Fibroblast of lung (primary cell): Measurements from ENCODE around the gene CHD5. TPM values are rescaled to one million over a fixed set of nuclear protein-coding genes. Genes with fewer than 3 reads are reported as not detected.

Experiments used
- DNase-seq, 2 donors: peaks; one replicate each; pipeline versions ENCODE4 v3.0.0 to v3.0.0-alpha.2; 2010; ENCODE audit warnings: low read depth in 2 of 2
- H2AFZ ChIP-seq: 2 replicates; pipeline ENCODE4 v1.5.1; 2012; ENCODE audit warnings: low read length, control low read depth, inconsistent platforms
- H3K27ac ChIP-seq: 2 replicates; pipeline ENCODE4 v1.5.1; 2011; ENCODE audit warnings: low read length, control low read depth; ENCODE audit not compliant: insufficient read depth
- H3K27me3 ChIP-seq: 2 replicates; pipeline ENCODE4 v1.5.1; 2011; ENCODE audit warnings: mild to moderate bottlenecking, low read length; ENCODE audit not compliant: control insufficient read depth, insufficient read depth
- H3K36me3 ChIP-seq: 2 replicates; pipeline ENCODE4 v1.5.1; 2011; ENCODE audit warnings: low read length; ENCODE audit not compliant: control insufficient read depth, insufficient read depth
- H3K4me1 ChIP-seq: 2 replicates; pipeline ENCODE4 v1.5.1; 2011; ENCODE audit warnings: low read length; ENCODE audit not compliant: control insufficient read depth, insufficient read depth; ENCODE audit errors: extremely low read depth
- H3K4me2 ChIP-seq: 2 replicates; pipeline ENCODE4 v1.5.1; 2011; ENCODE audit warnings: low read length, control low read depth; ENCODE audit not compliant: insufficient read depth; ENCODE audit errors: extremely low read depth
- H3K4me3 ChIP-seq, 4 experiments: fragments of 200-600 bp in 1 of 4; sonication (generic) in 1 of 4; replicated peaks in 1 of 4; 2 replicates each; pipeline ENCODE4 v1.5.1; 2011 to 2016; ENCODE audit warnings: low read length in 4 of 4, low read depth in 3 of 4, mild to moderate bottlenecking in 3 of 4, control low read depth in 2 of 4, inconsistent platforms in 1 of 4, mixed read lengths in 1 of 4; ENCODE audit not compliant: insufficient read depth in 1 of 4; ENCODE audit errors: control extremely low read depth in 1 of 4
- H3K79me2 ChIP-seq: 2 replicates; pipeline ENCODE4 v1.5.1; 2012; ENCODE audit warnings: mild to moderate bottlenecking, low read length, inconsistent platforms; ENCODE audit not compliant: control insufficient read depth, insufficient read depth
- H3K9ac ChIP-seq: 2 replicates; pipeline ENCODE4 v1.5.1; 2011; ENCODE audit warnings: mild to moderate bottlenecking, low read length, control low read depth; ENCODE audit not compliant: insufficient read depth
- H3K9me3 ChIP-seq: 2 replicates; pipeline ENCODE4 v1.5.1; 2012; ENCODE audit warnings: low read depth, low read length; ENCODE audit not compliant: control insufficient read depth, insufficient read depth
- H4K20me1 ChIP-seq: 2 replicates; pipeline ENCODE4 v1.5.1; 2011; ENCODE audit warnings: low read length; ENCODE audit not compliant: control insufficient read depth, insufficient read depth; ENCODE audit errors: extremely low read depth
- CTCF ChIP-seq, 2 donors: IDR thresholded peaks in 1 of 2; conservative IDR thresholded peaks in 1 of 2; 1 replicate in 1 of 2; 2 replicates in 1 of 2; pipeline ENCODE4 v1.5.1; 2011 to 2012; ENCODE audit warnings: low read length in 2 of 2, control low read depth in 1 of 2, inconsistent platforms in 1 of 2, low read depth in 1 of 2, mild to moderate bottlenecking in 1 of 2
- EZH2 ChIP-seq: IDR thresholded peaks from 2 replicates; pipeline ENCODE4 v1.5.1; 2012; ENCODE audit warnings: low read length, control low read depth, mild to moderate bottlenecking; ENCODE audit errors: missing control alignments
- polyA plus RNA-seq, 2 donors: library from polyadenylated mRNA; depleted of rRNA in 1 of 2; stranded (reverse) in 1 of 2; unstranded in 1 of 2; fragments of >200 nt; gene quantifications; 2 replicates each; pipeline ENCODE4 v1.2.1, GENCODE V29; 2011 to 2012; ENCODE audit warnings: missing spikeins in 1 of 2
- total RNA-seq: library from RNA; depleted of rRNA; stranded (reverse); fragments of >200 nt; gene quantifications from 2 replicates; pipeline ENCODE4 v1.2.1, GENCODE V29; 2014

The CHD5 gene
- total and polyA plus RNA-seq, 2 donors (not counting 1 experiment from before 2014, with no cell fraction given) = under 0.01 to 0.01 TPM

DNA sequence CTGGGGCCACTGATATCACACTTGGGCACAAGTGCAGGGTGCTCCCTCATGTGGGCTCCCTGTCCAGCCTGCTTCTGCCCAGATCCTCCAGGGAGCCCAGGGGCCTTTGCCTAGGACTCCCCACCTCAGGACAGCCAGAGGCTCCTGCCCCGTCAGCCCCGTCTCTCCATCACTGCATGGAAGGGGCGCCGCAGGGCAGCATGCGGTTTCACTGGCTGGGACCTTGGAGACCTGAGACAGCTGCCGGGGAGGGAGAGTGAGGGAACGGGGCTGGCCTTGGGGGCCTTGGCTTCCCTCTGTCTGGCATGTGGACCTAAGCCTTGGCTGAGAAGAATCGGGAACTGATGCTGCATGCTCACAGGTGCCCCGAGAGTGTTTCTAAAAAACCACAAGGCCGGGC is 87.9 kb downstream of the CHD5 start:
- no peak overlapping the region for H3K27ac ChIP-seq
- no peaks in the 10 kb centered on the region for H3K4me1 ChIP-seq
- no peak overlapping the region for H2AFZ ChIP-seq
- H3K79me2 ChIP-seq = no peaks in the 10 kb centered on the region
- H3K27me3 ChIP-seq = no peaks in the 10 kb centered on the region
- TF ChIP-seq CTCF (conservative IDR thresholded peaks at IDR 0.05 in 1 of 2, IDR thresholded peaks at IDR 0.05 in 1 of 2; ENCODE audit: low read depth in 1 of 2, low read length in 2 of 2) = no peak
- no peak for TF ChIP-seq EZH2
- DNase-seq = no peak
- no peak overlapping the region for H3K4me2 ChIP-seq
- H3K9me3 ChIP-seq = no peaks in the 10 kb centered on the region
- no peak overlapping the region for H3K9ac ChIP-seq
- no peaks in the 10 kb centered on the region for H4K20me1 ChIP-seq
- no peak overlapping the region for H3K4me3 ChIP-seq
- H3K36me3 ChIP-seq = no peaks in the 10 kb centered on the region

- H3K4me3 ChIP-seq = no peak overlapping the region
- no peak overlapping the region for H3K9ac ChIP-seq
- no peak overlapping the region for H3K27ac ChIP-seq
- H3K27me3 ChIP-seq = no peaks in the 10 kb centered on the region
- TF ChIP-seq CTCF (conservative IDR thresholded peaks at IDR 0.05 in 1 of 2, IDR thresholded peaks at IDR 0.05 in 1 of 2; ENCODE audit: low read depth in 1 of 2, low read length in 2 of 2) = no peak
- no peak for TF ChIP-seq EZH2
- DNase-seq = no peak
- H4K20me1 ChIP-seq = no peaks in the 10 kb centered on the region
- H3K4me2 ChIP-seq = no peak overlapping the region
- H3K79me2 ChIP-seq = no peaks in the 10 kb centered on the region
- H3K36me3 ChIP-seq = no peaks in the 10 kb centered on the region
- H3K9me3 ChIP-seq = no peaks in the 10 kb centered on the region
- H3K4me1 ChIP-seq = no peaks in the 10 kb centered on the region
- H2AFZ ChIP-seq = no peak overlapping the region
These were observed 88.4 kb downstream of the CHD5 start for GRCh38 chr1:6091823-6092109.

DNA sequence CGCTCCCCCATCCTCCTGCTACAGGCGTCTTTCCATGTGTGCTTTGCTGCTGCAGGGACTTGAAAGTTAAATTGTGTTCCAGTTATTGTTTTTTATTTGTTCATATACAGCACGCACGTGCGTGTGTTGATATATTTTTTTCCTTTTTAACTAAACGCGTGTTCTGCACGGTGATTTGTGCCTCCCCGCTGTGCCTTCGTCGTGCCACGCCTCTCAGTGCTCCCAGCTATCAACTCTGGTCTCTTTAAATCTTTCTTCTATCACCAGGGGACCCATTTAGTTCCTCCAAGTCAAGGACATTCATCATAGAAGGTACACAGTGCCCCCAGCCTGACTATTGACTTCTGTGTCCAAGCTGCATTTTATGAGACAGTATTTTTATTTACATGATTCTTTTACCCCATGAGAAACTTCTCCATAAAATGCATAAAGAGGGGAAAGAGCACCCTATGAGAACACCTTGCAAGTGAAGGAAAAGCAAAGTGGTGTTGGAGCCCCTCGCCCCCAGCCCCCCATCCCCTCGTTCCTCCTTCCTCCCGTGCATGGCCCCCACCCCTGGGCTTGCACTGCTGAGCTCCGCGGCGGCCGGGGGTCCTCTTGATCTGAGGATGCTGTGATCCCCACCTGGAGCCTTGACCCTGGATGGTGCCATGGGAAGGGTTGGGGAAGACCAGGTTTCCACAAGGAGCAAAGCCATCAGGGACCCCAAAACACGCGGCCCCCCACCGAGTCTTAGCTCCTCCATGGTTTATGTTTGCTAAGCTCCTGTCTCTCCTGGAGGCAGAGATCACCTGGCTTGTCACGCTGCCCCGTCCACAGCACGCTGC is 88.9 kb downstream of the CHD5 start:
- Histone ChIP-seq H3K9ac (no peak overlapping the region), H4K20me1 (no peaks in the 10 kb centered on the region)

More for the DNA sequence above, 88.9 kb downstream of the CHD5 start:
- Histone ChIP-seq H3K79me2 (no peaks in the 10 kb centered on the region), H3K36me3 (no peaks in the 10 kb centered on the region), H2AFZ (no peak overlapping the region), H3K9me3 (no peaks in the 10 kb centered on the region), H3K4me3 (no peak overlapping the region), H3K4me1 (no peaks in the 10 kb centered on the region), H3K27me3 (no peaks in the 10 kb centered on the region), H3K4me2 (no peak overlapping the region), H3K27ac (no peak overlapping the region)
- TF ChIP-seq CTCF (conservative IDR thresholded peaks at IDR 0.05 in 1 of 2, IDR thresholded peaks at IDR 0.05 in 1 of 2; ENCODE audit: low read depth in 1 of 2, low read length in 2 of 2) (no peak), EZH2 (no peak)
- DNase-seq = no peak
